HUES48 (cell line): ENCODE data around the gene THSD4.

Experiments
- H3K27ac ChIP-seq: one replicate; pipeline ENCODE4 v1.7.0; 2013; ENCODE audit warnings: low read depth, low read length, inconsistent platforms
- H3K27me3 ChIP-seq: 2 replicates; pipeline ENCODE4 v1.6.1; 2013; ENCODE audit warnings: mild to moderate bottlenecking, low read length; ENCODE audit not compliant: control insufficient read depth, insufficient read depth
- H3K36me3 ChIP-seq: 2 replicates; pipeline ENCODE4 v1.6.1; 2013; ENCODE audit warnings: low read length; ENCODE audit not compliant: control insufficient read depth, insufficient read depth
- H3K4me1 ChIP-seq: 2 replicates; pipeline ENCODE4 v1.6.1; 2013; ENCODE audit warnings: mild to moderate bottlenecking, low read length; ENCODE audit not compliant: control insufficient read depth, insufficient read depth
- H3K4me3 ChIP-seq: 2 replicates; pipeline ENCODE4 v1.5.1; 2013; ENCODE audit warnings: mild to moderate bottlenecking, low read depth, low read length
- H3K9ac ChIP-seq: 2 replicates; pipeline ENCODE4 v1.6.1; 2013; ENCODE audit warnings: mild to moderate bottlenecking, low read depth, low read length, moderate library complexity
- H3K9me3 ChIP-seq: 2 replicates; pipeline ENCODE4 v1.6.1; 2013; ENCODE audit warnings: low read length; ENCODE audit not compliant: control insufficient read depth, insufficient read depth

Gene THSD4

GRCh38 chr15:71294911-71295602 is 179.8 kb downstream of the THSD4 start:
- no peaks in the 10 kb centered on the region for H3K9me3 ChIP-seq
- no peaks in the 10 kb centered on the region; the same call in 1 of the 2 replicates for H3K4me1 ChIP-seq
- no peak overlapping the region for H3K9ac ChIP-seq
- H3K27ac ChIP-seq = no peak overlapping the region
- H3K27me3 ChIP-seq = no peaks in the 10 kb centered on the region
- H3K36me3 ChIP-seq = no peaks in the 10 kb centered on the region
- H3K4me3 ChIP-seq = no peak overlapping the region

- H3K4me3 ChIP-seq = no peak overlapping the region
- H3K27me3 ChIP-seq = no peaks in the 10 kb centered on the region
- no peaks in the 10 kb centered on the region for H3K9me3 ChIP-seq
- no peaks in the 10 kb centered on the region; the same call in 1 of the 2 replicates for H3K4me1 ChIP-seq
- H3K36me3 ChIP-seq = no peaks in the 10 kb centered on the region
- H3K27ac ChIP-seq = no peak overlapping the region
- H3K9ac ChIP-seq = no peak overlapping the region
Measured at GRCh38 chr15:71295603-71296314, 180.5 kb downstream of the THSD4 start.

- Histone ChIP-seq H3K9ac (no peak overlapping the region), H3K9me3 (no peaks in the 10 kb centered on the region), H3K27ac (no peak overlapping the region), H3K4me3 (no peak overlapping the region), H3K4me1 (no peaks in the 10 kb centered on the region; the same call in 1 of the 2 replicates), H3K27me3 (no peaks in the 10 kb centered on the region), H3K36me3 (no peaks in the 10 kb centered on the region)
Measured at GRCh38 chr15:71296315-71296679, 181.0 kb downstream of the THSD4 start.

- no peaks in the 10 kb centered on the region for H3K36me3 ChIP-seq
- H3K9me3 ChIP-seq = no peaks in the 10 kb centered on the region
- H3K4me1 ChIP-seq = no peaks in the 10 kb centered on the region; the same call in 1 of the 2 replicates
- H3K4me3 ChIP-seq = no peak overlapping the region
- no peaks in the 10 kb centered on the region for H3K27me3 ChIP-seq
- H3K9ac ChIP-seq = no peak overlapping the region
- H3K27ac ChIP-seq = no peak overlapping the region
Measured at GRCh38 chr15:71301958-71302621, 186.8 kb downstream of the THSD4 start.

GRCh38 chr15:71302861-71303410 is 187.7 kb downstream of the THSD4 start:
- peaks cover 3% of the 10 kb centered on the region for H3K9me3 ChIP-seq
- no peak overlapping the region for H3K9ac ChIP-seq
- no peaks in the 10 kb centered on the region for H3K27me3 ChIP-seq
- no peaks in the 10 kb centered on the region for H3K36me3 ChIP-seq
- H3K4me3 ChIP-seq = no peak overlapping the region
- no peaks in the 10 kb centered on the region; the same call in 1 of the 2 replicates for H3K4me1 ChIP-seq
- no peak overlapping the region for H3K27ac ChIP-seq

- Histone ChIP-seq H3K9me3 (peaks cover 5% of the 10 kb centered on the region), H3K27ac (no peak overlapping the region), H3K36me3 (no peaks in the 10 kb centered on the region), H3K9ac (no peak overlapping the region), H3K4me1 (no peaks in the 10 kb centered on the region; the same call in 1 of the 2 replicates), H3K4me3 (no peak overlapping the region), H3K27me3 (no peaks in the 10 kb centered on the region)
Measured at GRCh38 chr15:71303977-71304376, 188.7 kb downstream of the THSD4 start.

GRCh38 chr15:71304681-71305080 is 189.4 kb downstream of the THSD4 start:
- Histone ChIP-seq H3K4me3 (no peak overlapping the region), H3K4me1 (no peaks in the 10 kb centered on the region), H3K9me3 (peaks cover 5% of the 10 kb centered on the region), H3K36me3 (no peaks in the 10 kb centered on the region), H3K27ac (no peak overlapping the region), H3K9ac (no peak overlapping the region), H3K27me3 (no peaks in the 10 kb centered on the region)

GRCh38 chr15:71306538-71306937 is 191.3 kb downstream of the THSD4 start:
- H3K4me3 ChIP-seq = no peak overlapping the region
- no peaks in the 10 kb centered on the region for H3K4me1 ChIP-seq
- H3K9me3 ChIP-seq = peaks cover 5% of the 10 kb centered on the region
- H3K36me3 ChIP-seq = no peaks in the 10 kb centered on the region
- H3K27ac ChIP-seq = no peak overlapping the region
- no peak overlapping the region for H3K9ac ChIP-seq
- no peaks in the 10 kb centered on the region for H3K27me3 ChIP-seq

GRCh38 chr15:71312194-71312708 is 197.0 kb downstream of the THSD4 start:
- Histone ChIP-seq H3K36me3 (no peaks in the 10 kb centered on the region), H3K27me3 (no peaks in the 10 kb centered on the region), H3K9ac (no peak overlapping the region), H3K4me1 (peaks cover 5% of the 10 kb centered on the region; the same call in 1 of the 2 replicates), H3K27ac (no peak overlapping the region), H3K9me3 (peaks cover 5% of the 10 kb centered on the region), H3K4me3 (no peak overlapping the region)

GRCh38 chr15:71312731-71313460 is 197.6 kb downstream of the THSD4 start:
- no peak overlapping the region for H3K4me3 ChIP-seq
- H3K4me1 ChIP-seq = peaks cover 5% of the 10 kb centered on the region; the same call in 1 of the 2 replicates
- H3K27me3 ChIP-seq = no peaks in the 10 kb centered on the region
- H3K9ac ChIP-seq = no peak overlapping the region
- H3K36me3 ChIP-seq = no peaks in the 10 kb centered on the region
- peaks cover 3% of the 10 kb centered on the region for H3K9me3 ChIP-seq
- no peak overlapping the region for H3K27ac ChIP-seq
